H1 (cell line): ENCODE data around the gene ADIPOR2. TPM values are rescaled to one million over a fixed set of nuclear protein-coding genes. Genes with fewer than 3 reads are reported as not detected.
A peak's percentile ranks its signal among the peaks of the same experiment; 100 is the strongest.

Source experiments
- CTCF ChIA-PET: fragments of 300-600 bp; sonication (Branson Sonifier 250); formaldehyde crosslinking; loops from one replicate; lab custom pipeline; 2021; ENCODE audit not compliant: partially characterized antibody; lab: Charles Lee
- POLR2A ChIA-PET: fragments of 300-600 bp; sonication (Branson Sonifier 250); formaldehyde crosslinking; loops from one replicate; lab custom pipeline; 2021; ENCODE audit warnings: inconsistent platforms; ENCODE audit not compliant: partially characterized antibody; lab: Charles Lee
- DNase-seq, 2 experiments: peaks; one replicate each; pipeline versions ENCODE4 v3.0.0 to v3.0.0-alpha.2; 2010 to 2022; ENCODE audit warnings: low spot score in 2 of 2, low read depth in 1 of 2, mixed read lengths in 1 of 2
- FAIRE-seq: peaks from 2 replicates; lab custom pipeline; 2011; peaks lifted over from hg19 to GRCh38; lab: Jason Lieb, UNC
- H2AFZ ChIP-seq: 2 replicates; pipeline ENCODE4 v1.8.1; 2012; ENCODE audit warnings: low read length, inconsistent platforms
- H2AK5ac ChIP-seq: 2 replicates; pipeline ENCODE4 v1.6.1; 2013; ENCODE audit warnings: low read depth, low read length
- H2BK120ac ChIP-seq: replicated peaks from 2 replicates; pipeline ENCODE3; 2013; ENCODE audit warnings: low read depth, low read length, inconsistent platforms
- H2BK12ac ChIP-seq: 2 replicates; pipeline ENCODE4 v1.6.1; 2013; ENCODE audit warnings: low read depth, low read length
- H2BK15ac ChIP-seq: 2 replicates; pipeline ENCODE4 v1.6.1; 2013; ENCODE audit warnings: low read length
- H2BK20ac ChIP-seq: 2 replicates; pipeline ENCODE4 v1.6.1; 2013; ENCODE audit warnings: low read length
- H2BK5ac ChIP-seq: 2 replicates; pipeline ENCODE4 v1.6.1; 2013; ENCODE audit warnings: low read depth, low read length
- H3K14ac ChIP-seq: 2 replicates; pipeline ENCODE4 v1.6.1; 2013; ENCODE audit warnings: inconsistent platforms; ENCODE audit not compliant: insufficient read length
- H3K18ac ChIP-seq: 2 replicates; pipeline ENCODE4 v1.6.1; 2013; ENCODE audit warnings: low read length; ENCODE audit errors: extremely low read depth
- H3K23ac ChIP-seq: 2 replicates; pipeline ENCODE4 v1.6.1; 2013; ENCODE audit warnings: inconsistent platforms; ENCODE audit not compliant: insufficient read length
- H3K23me2 ChIP-seq: 2 replicates; pipeline ENCODE4 v1.6.1; 2013; ENCODE audit warnings: low read depth, low read length
- H3K27ac ChIP-seq: 2 replicates; pipeline ENCODE4 v1.6.1; 2011; ENCODE audit warnings: low read depth, low read length, inconsistent platforms
- H3K27me3 ChIP-seq, 4 experiments: replicated peaks in 1 of 4; 1 replicate in 1 of 4; 2 replicates in 3 of 4; pipeline versions ENCODE4 v1.6.1 to v1.8.1; 2011 to 2013; ENCODE audit warnings: low read length in 3 of 4, mild to moderate bottlenecking in 3 of 4, inconsistent platforms in 2 of 4, mixed read lengths in 2 of 4, moderate library complexity in 1 of 4; ENCODE audit not compliant: control insufficient read depth in 3 of 4, insufficient read depth in 3 of 4; ENCODE audit errors: extremely low read depth in 1 of 4
- H3K36me3 ChIP-seq, 4 experiments: 2 replicates each; pipeline versions ENCODE4 v1.6.1 to v1.8.1; 2011 to 2013; ENCODE audit warnings: mild to moderate bottlenecking in 4 of 4, low read length in 3 of 4, moderate library complexity in 2 of 4, control low read depth in 1 of 4, inconsistent platforms in 1 of 4; ENCODE audit not compliant: insufficient read depth in 4 of 4, control insufficient read depth in 2 of 4
- H3K4ac ChIP-seq: replicated peaks from 2 replicates; pipeline ENCODE3; 2013; ENCODE audit warnings: low read length, low read depth, mixed read lengths, inconsistent platforms; ENCODE audit not compliant: insufficient read length
- H3K4me1 ChIP-seq, 4 experiments: replicated peaks in 1 of 4; 1 replicate in 1 of 4; 2 replicates in 3 of 4; pipeline versions ENCODE4 v1.6.1 to v1.8.1; 2011 to 2013; ENCODE audit warnings: low read length in 3 of 4, inconsistent platforms in 2 of 4, mixed read lengths in 1 of 4; ENCODE audit not compliant: insufficient read depth in 4 of 4, control insufficient read depth in 3 of 4
- H3K4me2 ChIP-seq, 2 experiments: 2 replicates each; pipeline versions ENCODE4 v1.6.1 to v1.8.1; 2011 to 2013; ENCODE audit warnings: low read depth in 2 of 2, low read length in 2 of 2, control low read depth in 1 of 2, inconsistent platforms in 1 of 2, mild to moderate bottlenecking in 1 of 2; ENCODE audit not compliant: insufficient read depth in 1 of 2
- H3K4me3 ChIP-seq, 4 experiments: fragments of 200-600, 300-600 bp in 1 of 4; sonication (generic), shearing (Covaris generic), sonication (Bioruptor Twin) in 1 of 4; 2 replicates each; pipeline versions ENCODE4 v1.5.1 to v1.8.1; 2011 to 2016; ENCODE audit warnings: low read length in 4 of 4, low read depth in 3 of 4, control low read depth in 2 of 4, inconsistent platforms in 2 of 4, mild to moderate bottlenecking in 2 of 4, mixed read lengths in 1 of 4, moderate library complexity in 1 of 4; ENCODE audit not compliant: insufficient read depth in 2 of 4; ENCODE audit errors: extremely low read depth in 1 of 4
- H3K56ac ChIP-seq: replicated peaks from 2 replicates; pipeline ENCODE3; 2013; ENCODE audit warnings: low read depth, mild to moderate bottlenecking, mixed read lengths, low read length, inconsistent platforms; ENCODE audit not compliant: insufficient read length
- H3K79me1 ChIP-seq: 2 replicates; pipeline ENCODE4 v1.6.1; 2013; ENCODE audit warnings: low read depth, low read length, control low read depth
- H3K79me2 ChIP-seq, 2 experiments: 2 replicates each; pipeline versions ENCODE4 v1.6.1 to v1.8.1; 2012 to 2013; ENCODE audit warnings: low read length in 2 of 2, mild to moderate bottlenecking in 2 of 2, inconsistent platforms in 1 of 2; ENCODE audit not compliant: insufficient read depth in 2 of 2, control insufficient read depth in 1 of 2
- H3K9ac ChIP-seq, 4 experiments: replicated peaks in 1 of 4; 1 replicate in 1 of 4; 2 replicates in 3 of 4; pipeline versions ENCODE4 v1.6.1 to v1.8.1; 2011 to 2013; ENCODE audit warnings: low read depth in 3 of 4, low read length in 3 of 4, control low read depth in 2 of 4, mild to moderate bottlenecking in 2 of 4, moderate library complexity in 2 of 4, inconsistent platforms in 1 of 4; ENCODE audit errors: extremely low read depth in 1 of 4
- H3K9me3 ChIP-seq, 2 experiments: 2 replicates each; pipeline versions ENCODE4 v1.6.1 to v1.8.1; 2012 to 2013; ENCODE audit warnings: mild to moderate bottlenecking in 2 of 2, moderate library complexity in 2 of 2, control low read depth in 1 of 2, inconsistent platforms in 1 of 2, low read depth in 1 of 2, low read length in 1 of 2, mixed read lengths in 1 of 2; ENCODE audit not compliant: insufficient read depth in 2 of 2
- H4K20me1 ChIP-seq, 2 experiments: replicated peaks in 1 of 2; 2 replicates each; pipeline versions ENCODE3 to v1.8.1; 2011 to 2013; ENCODE audit warnings: inconsistent platforms in 2 of 2, low read length in 2 of 2, mild to moderate bottlenecking in 1 of 2; ENCODE audit not compliant: insufficient read depth in 2 of 2, control insufficient read depth in 1 of 2
- H4K5ac ChIP-seq: 2 replicates; pipeline ENCODE4 v1.6.1; 2013; ENCODE audit warnings: low read length, low read depth, mixed read lengths, inconsistent platforms; ENCODE audit not compliant: insufficient read length
- H4K8ac ChIP-seq: 2 replicates; pipeline ENCODE4 v1.8.0; 2013; ENCODE audit warnings: mild to moderate bottlenecking, moderate library complexity, low read length, inconsistent platforms; ENCODE audit not compliant: insufficient read depth; ENCODE audit errors: extremely low read depth
- H4K91ac ChIP-seq: replicated peaks from 2 replicates; pipeline ENCODE3; 2013; ENCODE audit warnings: low read length, mixed read lengths, inconsistent platforms; ENCODE audit not compliant: insufficient read length
- BCL11A ChIP-seq, 2 experiments: IDR thresholded peaks; one replicate each; pipeline ENCODE4 v1.6.1; 2011; ENCODE audit warnings: low read depth in 2 of 2, low read length in 2 of 2, mild to moderate bottlenecking in 2 of 2
- BRCA1 ChIP-seq: IDR thresholded peaks from 2 replicates; pipeline ENCODE4 v1.6.1; 2012; ENCODE audit warnings: low read depth, low read length, improper control_type of control experiment
- GTF2F1 ChIP-seq: IDR thresholded peaks from 2 replicates; pipeline ENCODE4 v1.6.1; 2012; ENCODE audit warnings: low read depth, low read length, improper control_type of control experiment, borderline replicate concordance
- PHF8 ChIP-seq: fragments of 200-600 bp; sonication (generic); conservative IDR thresholded peaks from 2 replicates; pipeline ENCODE4 v1.7.1; 2012; ENCODE audit warnings: low read depth, mild to moderate bottlenecking, inconsistent platforms, low read length, moderate library complexity
- SIN3A ChIP-seq, 2 experiments: IDR thresholded peaks in 1 of 2; conservative IDR thresholded peaks in 1 of 2; 2 replicates each; pipeline ENCODE4 v1.6.1; 2011 to 2012; ENCODE audit warnings: low read length in 2 of 2, improper control_type of control experiment in 1 of 2, low read depth in 1 of 2, mild to moderate bottlenecking in 1 of 2
- SIX5 ChIP-seq: IDR thresholded peaks from 2 replicates; pipeline ENCODE4 v1.6.1; 2011; ENCODE audit warnings: mild to moderate bottlenecking, low read depth, low read length
- SP2 ChIP-seq: IDR thresholded peaks from 2 replicates; pipeline ENCODE4 v1.6.1; 2012; ENCODE audit warnings: mild to moderate bottlenecking, low read length, inconsistent platforms
- SRF ChIP-seq: IDR thresholded peaks from 2 replicates; pipeline ENCODE4 v1.6.1; 2011; ENCODE audit warnings: mild to moderate bottlenecking, low read depth, low read length, moderate library complexity
- TBP ChIP-seq: IDR thresholded peaks from 2 replicates; pipeline ENCODE4 v1.6.1; 2011; ENCODE audit warnings: low read depth, low read length, improper control_type of control experiment
- WGBS, 2 experiments: shearing (Covaris generic) in 1 of 2; methylation state at CpG; one replicate each; pipeline versions ENCODE4 v1.1.6 to v1.1.7; 2013 to 2015; ENCODE audit warnings: low lambda C conversion rate in 2 of 2, mixed read lengths in 2 of 2, inconsistent platforms in 1 of 2, low coverage in 1 of 2, missing lambda C conversion rate in 1 of 2; ENCODE audit not compliant: insufficient replicate concordance in 2 of 2, insufficient coverage in 1 of 2, insufficient read length in 1 of 2; ENCODE audit errors: extremely low coverage in 1 of 2, missing lambda C conversion rate in 1 of 2; 5-methylcytosine and 5-hydroxymethylcytosine counted together
- polyA plus RNA-seq, 7 experiments: library from polyadenylated mRNA; depleted of rRNA in 3 of 7; stranded (reverse) in 5 of 7; unstranded in 2 of 7; fragments of >200 nt in 5 of 7; fragments of 200-250 nt in 2 of 7; gene quantifications; 1 replicate in 5 of 7; 2 replicates in 1 of 7; 4 replicates in 1 of 7; pipeline versions ENCODE4 v1.2.1 to v1.2.3, GENCODE V29; 2011 to 2013; ENCODE audit warnings: missing spikeins in 2 of 7, mixed read lengths in 2 of 7
- total RNA-seq: library from RNA; stranded (reverse); fragmentation: NEBNext Ultra II Directional; extraction: Animal tissue kit (Norgen Biotek cat#: 25700); gene quantifications from 2 replicates; pipeline ENCODE4 v1.2.1, GENCODE V29; 2021
- TF ChIP-seq, protein P1 (sequence below): IDR thresholded peaks from 2 replicates; pipeline ENCODE4 v1.6.1; 2012; ENCODE audit warnings: inconsistent platforms
- TF ChIP-seq, protein P2 (sequence below): IDR thresholded peaks from 2 replicates; pipeline ENCODE4 v1.6.1; 2011; ENCODE audit warnings: low read length, improper control_type of control experiment

Gene ADIPOR2
- total and polyA plus RNA-seq, 2 of the 8 experiments (the other 6 are each of a cell fraction or from before 2014, with no cell fraction given) = 17.5 to 50.8 TPM

GRCh38 chr12:1666685-1667162 is 24.1 kb upstream of the ADIPOR2 start:
- no peak overlapping the region for H2BK120ac ChIP-seq
- H3K14ac ChIP-seq = no peak overlapping the region
- H2AFZ ChIP-seq = 0 out of 2 replicates have a peak overlapping the region, but pooled peaks have one; percentile 41
- H3K4me2 ChIP-seq = no peak overlapping the region
- no peak overlapping the region for H3K4me3 ChIP-seq
- no peak overlapping the region for H2BK15ac ChIP-seq
- peaks cover 2 to 9% (median 9%) of the 10 kb centered on the region in 4 experiments for H3K27me3 ChIP-seq
- ChIA-PET CTCF (interaction anchor here (0.8 to 2.6 kb wide), 5 partner anchors 12 to 346 kb away, joined by 3 to 7 read pairs (median 5); no protein-coding TSS in a partner anchor), POLR2A (no interaction called here)
- no peak overlapping the region for H2BK12ac ChIP-seq
- H4K5ac ChIP-seq = no peak overlapping the region
- no peak for TF ChIP-seq SIN3A (conservative IDR thresholded peaks at IDR 0.05 in 1 of 2, IDR thresholded peaks at IDR 0.05 in 1 of 2; ENCODE audit: low read depth in 1 of 2, low read length in 2 of 2)
- no peak for TF ChIP-seq BCL11A (IDR thresholded peaks at IDR 0.05; ENCODE audit: low read depth in 2 of 2, low read length in 2 of 2)
- no peak for TF ChIP-seq TBP
- TF ChIP-seq, protein P1, sequence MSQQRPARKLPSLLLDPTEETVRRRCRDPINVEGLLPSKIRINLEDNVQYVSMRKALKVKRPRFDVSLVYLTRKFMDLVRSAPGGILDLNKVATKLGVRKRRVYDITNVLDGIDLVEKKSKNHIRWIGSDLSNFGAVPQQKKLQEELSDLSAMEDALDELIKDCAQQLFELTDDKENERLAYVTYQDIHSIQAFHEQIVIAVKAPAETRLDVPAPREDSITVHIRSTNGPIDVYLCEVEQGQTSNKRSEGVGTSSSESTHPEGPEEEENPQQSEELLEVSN = no peak
- TF ChIP-seq SRF = no peak
- no peak for TF ChIP-seq PHF8
- no peak for TF ChIP-seq BRCA1
- TF ChIP-seq, protein P2, sequence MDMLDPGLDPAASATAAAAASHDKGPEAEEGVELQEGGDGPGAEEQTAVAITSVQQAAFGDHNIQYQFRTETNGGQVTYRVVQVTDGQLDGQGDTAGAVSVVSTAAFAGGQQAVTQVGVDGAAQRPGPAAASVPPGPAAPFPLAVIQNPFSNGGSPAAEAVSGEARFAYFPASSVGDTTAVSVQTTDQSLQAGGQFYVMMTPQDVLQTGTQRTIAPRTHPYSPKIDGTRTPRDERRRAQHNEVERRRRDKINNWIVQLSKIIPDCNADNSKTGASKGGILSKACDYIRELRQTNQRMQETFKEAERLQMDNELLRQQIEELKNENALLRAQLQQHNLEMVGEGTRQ = no peak
- TF ChIP-seq SP2 = no peak
- no peak for TF ChIP-seq GTF2F1
- TF ChIP-seq SIX5 = no peak
- no peak overlapping the region for H4K8ac ChIP-seq
- H3K56ac ChIP-seq = no peak overlapping the region
- no peak overlapping the region for H3K4ac ChIP-seq
- H3K4me1 ChIP-seq = no peaks in the 10 kb centered on the region
- H3K27ac ChIP-seq = no peak overlapping the region
- 77% methylated on average over 2 of the region's 2 CpGs; no CpG with 5 or more reads in 1 of the 2 experiments for WGBS, 2 experiments
- H2AK5ac ChIP-seq = 0 out of 2 replicates have a peak overlapping the region, but pooled peaks have one; percentile 28
- no peaks in the 10 kb centered on the region for H3K79me2 ChIP-seq
- FAIRE-seq = no peak
- no peak overlapping the region for H3K23ac ChIP-seq
- H3K9ac ChIP-seq = no peak overlapping the region
- no peaks in the 10 kb centered on the region for H3K79me1 ChIP-seq
- no peaks in the 10 kb centered on the region; a peak in 1 of 4 replicates for H3K9me3 ChIP-seq
- H3K23me2 ChIP-seq = peaks cover 3% of the 10 kb centered on the region; the same call in 1 of the 2 replicates
- H2BK5ac ChIP-seq = no peak overlapping the region; the same call in 1 of the 2 replicates
- no peak overlapping the region for H4K91ac ChIP-seq
- H4K20me1 ChIP-seq = no peaks in the 10 kb centered on the region
- H2BK20ac ChIP-seq = no peak overlapping the region
- DNase-seq = no peak
- H3K36me3 ChIP-seq = no peaks in the 10 kb centered on the region
- H3K18ac ChIP-seq = no peak overlapping the region
